ENCODE data around the gene BOD1.

Gene BOD1

DNA sequence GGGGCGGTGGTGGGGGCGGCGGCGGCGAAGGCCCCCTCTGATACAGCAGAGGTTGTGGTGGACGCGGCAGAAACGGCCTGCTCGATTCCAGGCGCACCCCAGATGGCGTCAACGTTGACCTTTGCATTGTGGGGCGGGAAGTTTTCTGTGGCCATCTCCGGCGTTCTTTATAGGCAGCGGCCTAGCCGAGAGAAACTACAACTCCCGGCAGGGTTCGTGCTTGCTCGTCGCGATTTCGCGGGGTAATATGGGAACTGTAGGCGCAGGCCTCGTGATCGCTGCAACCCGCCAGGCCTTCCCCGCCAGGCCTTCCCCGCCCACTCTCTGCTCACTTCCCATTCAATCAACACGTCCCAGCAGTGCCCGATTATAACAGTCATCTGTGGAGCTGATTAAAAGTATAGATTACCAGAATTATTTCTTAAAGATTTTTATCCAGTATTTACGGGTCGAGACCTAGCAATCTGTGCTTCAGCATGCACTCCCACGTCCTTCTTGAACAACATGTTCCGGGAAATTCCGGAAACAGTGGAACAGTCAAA, at the start of gene BOD1:
Gene BOD1, minus strand, starts transcription at position 74 of the 542 bp plus-strand sequence. CDS start 214 bp downstream, outside the sequence.
- DNase-seq (ENCODE audit: low read depth in 2 of 2) = peak; percentile 83 to 93

DNA sequence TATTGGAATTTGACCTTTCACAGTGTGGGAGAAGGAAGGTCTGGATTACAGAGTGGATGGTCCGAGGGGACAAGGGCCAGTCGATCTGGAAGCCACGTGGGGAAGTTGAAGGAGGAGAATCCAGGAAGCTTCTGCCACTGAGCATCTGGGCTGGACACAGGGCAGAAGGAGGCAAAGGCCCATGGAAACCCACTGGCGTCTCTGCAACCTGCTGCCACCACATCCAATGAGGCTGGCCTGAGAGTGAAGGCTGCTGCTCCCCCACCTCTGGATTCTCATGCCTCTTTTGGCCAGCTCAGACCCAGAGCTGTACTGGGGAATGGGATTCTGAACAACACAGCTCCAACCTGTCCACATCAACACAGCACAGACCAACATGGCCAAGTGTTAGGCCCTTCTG, 48.9 kb upstream of the BOD1 start:
- DNase-seq (ENCODE audit: low read depth in 2 of 2) = no peak

DNA sequence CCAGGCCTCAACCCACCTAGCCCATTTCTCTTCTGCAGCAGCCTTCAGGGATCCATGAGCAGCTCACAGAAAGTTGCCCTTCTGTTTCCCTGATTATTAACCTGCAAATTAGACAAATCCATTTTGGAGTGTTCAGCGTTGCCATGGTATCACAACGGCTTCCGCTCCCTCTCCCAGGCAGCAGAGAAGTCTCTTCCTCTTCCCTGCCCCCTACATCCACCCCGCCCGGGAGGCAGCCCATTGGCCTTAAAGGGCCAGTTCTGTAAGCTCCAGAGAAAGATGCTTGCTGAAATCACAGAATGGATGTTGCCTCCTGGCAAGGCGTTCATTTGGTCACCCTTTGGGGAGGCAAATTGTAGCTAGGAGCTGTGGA, 47.7 kb upstream of the BOD1 start:
- DNase-seq (ENCODE audit: low read depth in 2 of 2) = no peak

DNA sequence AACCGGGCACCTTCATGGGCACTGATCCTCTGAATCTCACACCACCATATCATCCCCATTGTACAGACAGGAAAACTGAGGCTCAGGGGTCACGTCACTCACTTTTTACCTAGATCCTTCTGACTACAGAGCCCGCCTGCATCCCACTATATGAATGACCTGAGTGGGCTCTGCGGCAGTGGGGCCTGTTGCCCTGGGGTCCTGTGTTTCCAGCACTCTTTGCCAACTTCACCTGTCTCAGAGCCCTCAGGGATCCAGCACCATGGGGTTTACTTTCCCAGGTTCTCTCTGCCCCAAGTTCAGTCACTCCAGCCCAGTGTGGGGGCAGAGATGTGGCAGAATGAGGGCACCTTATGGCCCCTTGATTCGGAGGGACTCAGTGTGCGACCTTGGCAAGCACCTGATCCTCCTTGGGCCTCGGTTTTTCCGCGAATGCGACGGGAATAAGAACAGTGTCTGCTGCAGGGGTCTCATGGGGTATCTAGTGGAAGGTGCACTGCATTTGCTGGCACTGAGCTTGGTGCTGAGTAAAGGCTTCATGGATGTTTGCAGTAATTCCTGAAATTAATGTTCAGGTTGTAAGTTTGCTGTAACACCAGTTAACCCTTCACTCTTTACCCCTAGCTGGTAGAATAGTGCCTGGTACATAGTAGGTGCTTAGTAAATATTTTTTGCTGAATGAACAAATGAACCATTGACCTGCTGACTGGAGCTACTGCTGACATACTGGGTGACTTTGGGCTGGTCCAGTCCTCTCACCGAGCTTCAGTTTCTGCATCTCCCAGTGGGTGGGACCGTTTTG, 47.1 kb upstream of the BOD1 start:
- no peak for DNase-seq (ENCODE audit: low read depth in 2 of 2)

DNA sequence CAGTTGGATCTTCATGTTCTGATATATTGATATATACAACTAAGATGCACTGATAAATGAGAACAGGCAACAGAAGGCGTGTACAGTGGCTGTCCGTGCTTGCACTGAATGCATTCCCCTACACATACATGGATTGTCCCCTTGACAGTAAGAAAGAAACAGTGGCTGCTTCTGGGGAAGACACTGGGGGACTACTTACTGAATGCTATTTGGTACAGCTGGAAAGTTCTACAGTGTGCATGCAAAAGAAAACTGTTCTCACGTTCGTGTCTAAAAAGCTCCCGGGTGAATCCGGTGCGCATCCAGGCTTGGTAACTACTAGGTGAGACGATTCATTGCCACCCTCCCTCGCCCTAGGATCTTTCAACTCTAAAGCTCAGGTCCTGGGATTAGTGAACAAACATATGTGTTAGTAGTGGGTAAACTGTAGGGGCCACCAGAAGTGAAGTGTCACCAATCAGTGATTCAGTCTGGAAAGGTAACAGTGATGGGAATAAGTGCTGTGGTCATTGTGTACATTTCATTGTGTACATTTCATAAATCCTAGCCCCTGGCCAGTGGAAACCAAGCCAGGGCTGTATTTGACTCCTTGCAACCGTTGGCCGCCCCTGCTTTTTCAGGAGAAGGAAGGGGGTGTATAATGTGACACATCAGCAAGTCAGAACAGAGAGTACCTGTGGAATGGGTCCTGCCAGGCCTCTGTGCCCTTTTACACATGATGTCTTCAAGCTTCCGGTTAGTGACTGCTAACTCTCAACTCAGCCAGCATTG, 46.3 kb upstream of the BOD1 start:
- no peak for DNase-seq (ENCODE audit: low read depth in 2 of 2)

DNA sequence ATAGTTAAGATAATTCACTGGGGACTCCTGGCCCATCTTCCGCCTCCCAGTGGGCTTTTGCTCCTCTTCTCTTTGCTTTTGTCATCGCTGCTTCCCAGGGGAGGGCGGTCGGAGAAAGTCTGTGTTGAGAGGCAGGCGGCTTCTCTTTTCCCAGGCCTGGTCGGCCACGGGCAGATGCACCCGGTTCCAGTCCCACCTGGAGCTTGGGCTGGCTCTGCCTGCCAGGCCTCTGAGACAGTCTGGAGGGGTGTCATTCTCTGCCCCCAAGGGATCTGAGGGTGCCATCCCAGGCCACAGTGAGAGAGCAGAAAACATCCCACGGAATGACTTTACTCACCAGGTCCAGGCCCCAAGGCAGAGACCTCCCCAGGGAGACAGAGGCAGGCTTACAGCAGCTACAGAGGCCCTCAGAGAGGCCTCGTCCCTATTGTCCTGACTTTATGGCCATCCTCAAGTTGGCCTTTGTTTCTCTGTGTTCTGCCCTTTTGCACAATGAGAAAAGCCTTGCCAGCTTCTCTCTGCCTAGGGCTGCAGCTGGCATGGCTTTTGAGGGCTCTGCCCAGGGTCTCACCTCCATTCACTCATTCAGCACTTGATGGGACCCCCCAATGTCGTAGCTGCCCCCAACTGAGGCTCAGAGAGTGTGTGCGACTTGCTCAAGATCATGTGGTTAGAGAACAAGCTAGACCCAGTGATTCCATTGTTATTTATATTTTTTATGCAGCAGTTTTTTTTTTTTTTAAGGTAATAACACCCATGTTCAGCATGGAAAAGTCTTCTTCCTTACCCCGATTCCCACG, 44.2 kb upstream of the BOD1 start:
- DNase-seq (ENCODE audit: low read depth in 2 of 2) = no peak

DNA sequence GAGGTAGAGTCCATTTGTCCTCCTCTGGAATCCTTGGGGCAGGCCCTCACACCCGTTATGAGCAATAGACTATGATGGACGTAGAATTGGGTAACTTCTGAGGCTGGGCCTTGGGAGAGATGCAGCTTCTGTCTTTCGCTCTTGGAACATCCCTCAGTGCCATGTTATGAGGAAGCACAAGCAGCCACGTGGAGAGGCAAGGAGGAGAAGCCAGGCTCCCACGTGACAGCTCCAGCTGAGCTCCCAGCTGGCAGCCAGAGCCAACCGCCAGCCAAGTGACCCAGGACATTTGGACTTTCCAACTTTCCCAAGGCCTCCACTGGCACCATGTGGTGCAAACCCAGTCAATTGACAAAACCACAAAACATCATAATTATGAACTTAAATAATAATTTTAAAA, 43.0 kb upstream of the BOD1 start:
- no peak for DNase-seq (ENCODE audit: low read depth in 2 of 2)

DNA sequence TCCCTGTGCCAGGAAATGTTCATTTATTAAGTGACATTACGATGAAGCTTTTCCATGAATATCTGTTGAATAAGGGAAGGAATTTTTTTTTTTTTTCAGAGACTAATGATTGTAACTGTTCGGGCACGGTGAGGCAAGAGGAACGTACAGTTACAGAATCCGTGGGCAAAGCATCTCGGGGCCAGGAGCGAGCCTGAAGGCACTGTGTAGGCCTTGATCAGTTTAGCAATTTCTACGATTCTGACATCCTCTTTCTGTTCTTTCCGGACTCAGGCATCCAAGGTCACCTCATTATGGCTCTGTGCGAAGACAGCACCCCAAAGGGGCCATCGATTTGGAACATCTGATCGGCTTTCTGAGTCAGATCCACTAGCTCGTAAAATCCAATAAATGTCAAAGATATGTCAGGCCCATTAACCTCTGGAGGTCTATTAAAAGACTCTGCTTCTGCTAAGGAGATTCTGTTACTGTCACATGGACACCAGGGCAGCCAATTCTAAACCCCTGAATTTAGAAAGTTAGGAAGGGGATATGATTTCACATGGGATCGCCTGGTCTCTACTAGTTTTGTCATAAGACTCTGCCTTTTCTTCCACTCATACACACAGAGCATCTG, 41.4 kb upstream of the BOD1 start:
- no peak for DNase-seq (ENCODE audit: low read depth in 2 of 2)

DNA sequence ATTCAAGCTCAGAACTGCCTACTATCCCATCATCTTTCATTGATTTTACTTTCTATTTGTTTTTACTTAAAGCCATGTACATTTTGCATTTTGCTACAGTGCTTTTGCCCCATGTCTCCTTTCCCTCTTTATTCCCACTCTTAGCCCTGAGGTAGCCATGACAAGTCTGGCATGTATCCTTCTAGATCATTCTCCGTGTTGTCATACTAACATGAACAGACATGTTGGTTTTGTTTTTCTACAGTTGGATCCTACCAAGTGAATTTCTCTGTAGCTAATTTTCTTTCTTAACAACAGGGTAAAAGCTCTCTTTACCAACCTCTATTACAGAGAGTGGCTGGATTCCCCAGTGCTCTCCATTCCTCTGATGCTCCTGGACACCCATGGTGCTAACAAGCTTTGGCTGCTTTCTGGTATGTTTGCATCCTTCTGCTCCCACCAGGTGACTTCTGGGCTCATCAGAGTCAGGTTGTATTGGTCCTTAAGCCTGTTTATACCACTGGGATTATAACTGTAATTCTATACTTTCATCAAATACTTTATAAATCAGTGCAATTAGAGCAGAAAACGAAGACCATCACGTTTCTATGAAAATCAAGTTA, 38.8 kb upstream of the BOD1 start:
- DNase-seq (ENCODE audit: low read depth in 2 of 2) = no peak

DNA sequence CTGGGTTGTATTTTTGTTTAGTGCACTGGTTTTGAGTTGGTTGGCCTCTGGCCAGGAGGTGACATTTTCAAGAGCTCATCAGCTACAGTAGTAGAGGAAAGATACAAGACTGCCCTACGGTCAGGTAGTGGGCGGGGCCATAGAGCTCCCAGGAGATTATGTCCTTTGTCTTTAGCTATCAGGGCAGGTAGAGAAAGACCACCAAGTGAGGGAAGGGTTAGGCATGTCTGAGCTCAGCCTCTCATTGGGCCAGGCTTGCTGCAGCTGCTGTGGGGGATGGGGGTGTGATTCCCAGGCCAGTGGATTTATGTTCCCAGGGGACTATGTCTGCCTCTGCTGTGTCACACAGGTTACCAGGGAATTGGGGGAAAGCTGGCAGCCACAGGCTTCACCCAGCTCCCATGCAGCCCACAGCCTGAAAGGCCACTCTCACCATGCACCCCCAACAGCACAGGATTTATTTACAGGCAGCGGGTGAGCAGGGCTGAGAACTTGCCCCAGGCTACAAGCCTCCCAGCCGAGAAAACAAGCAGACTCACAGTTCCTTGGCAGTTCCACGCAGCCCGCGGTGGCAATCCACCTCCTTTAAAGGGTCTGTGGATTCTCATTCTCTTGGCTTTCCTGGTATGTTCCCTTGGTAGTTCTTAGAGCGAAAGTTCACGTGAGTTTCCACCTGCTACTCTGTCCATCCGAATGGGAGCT, 37.5 kb upstream of the BOD1 start:
- DNase-seq (ENCODE audit: low read depth in 2 of 2) = no peak

DNA sequence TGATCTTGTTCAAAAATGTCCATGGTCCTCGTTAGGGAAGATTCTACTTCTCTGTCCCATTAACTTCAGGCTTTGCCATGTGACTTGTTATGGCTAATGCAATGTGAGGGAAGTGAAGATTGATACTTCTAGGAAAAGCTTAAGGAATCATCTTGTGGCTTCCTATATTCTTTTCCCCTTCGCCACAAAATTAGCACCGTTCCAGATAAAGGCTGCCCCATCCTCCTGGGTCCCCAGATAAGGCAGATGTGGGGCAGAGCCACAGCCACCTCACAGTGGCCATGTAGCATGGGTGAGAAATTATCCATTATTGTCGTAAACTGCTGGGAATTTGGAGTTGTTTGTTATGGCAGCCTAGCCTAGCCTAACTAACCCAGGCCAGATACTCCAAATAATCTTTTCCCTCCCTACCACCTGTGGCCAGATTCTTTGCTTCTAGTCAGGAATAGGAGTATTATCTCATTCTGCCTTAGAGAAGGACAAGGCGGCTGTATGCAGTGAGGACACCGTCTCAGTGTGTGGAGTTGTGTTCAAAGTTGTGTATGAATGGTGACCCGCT, 31.9 kb upstream of the BOD1 start:
- no peak for DNase-seq (ENCODE audit: low read depth in 2 of 2)

DNA sequence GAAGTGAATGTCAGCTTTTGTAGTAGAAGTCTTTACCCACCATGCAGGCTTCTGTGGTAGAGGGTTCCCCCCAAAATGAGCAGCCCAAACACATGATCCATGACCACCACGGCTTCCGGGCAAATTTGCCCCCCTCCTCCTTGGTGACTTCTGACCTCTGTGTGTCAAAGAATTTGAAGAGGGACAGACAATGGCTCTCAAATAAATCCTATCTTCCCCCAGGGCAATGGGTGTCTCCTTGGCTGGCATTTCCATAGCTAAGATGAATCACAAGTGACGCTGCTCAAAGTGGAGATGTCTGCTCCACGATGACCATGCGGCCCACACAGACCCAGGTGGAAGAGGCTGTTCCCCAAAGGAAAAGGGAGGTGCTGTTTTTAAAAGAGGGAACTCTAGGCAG, 30.2 kb upstream of the BOD1 start:
- no peak for DNase-seq (ENCODE audit: low read depth in 2 of 2)

DNA sequence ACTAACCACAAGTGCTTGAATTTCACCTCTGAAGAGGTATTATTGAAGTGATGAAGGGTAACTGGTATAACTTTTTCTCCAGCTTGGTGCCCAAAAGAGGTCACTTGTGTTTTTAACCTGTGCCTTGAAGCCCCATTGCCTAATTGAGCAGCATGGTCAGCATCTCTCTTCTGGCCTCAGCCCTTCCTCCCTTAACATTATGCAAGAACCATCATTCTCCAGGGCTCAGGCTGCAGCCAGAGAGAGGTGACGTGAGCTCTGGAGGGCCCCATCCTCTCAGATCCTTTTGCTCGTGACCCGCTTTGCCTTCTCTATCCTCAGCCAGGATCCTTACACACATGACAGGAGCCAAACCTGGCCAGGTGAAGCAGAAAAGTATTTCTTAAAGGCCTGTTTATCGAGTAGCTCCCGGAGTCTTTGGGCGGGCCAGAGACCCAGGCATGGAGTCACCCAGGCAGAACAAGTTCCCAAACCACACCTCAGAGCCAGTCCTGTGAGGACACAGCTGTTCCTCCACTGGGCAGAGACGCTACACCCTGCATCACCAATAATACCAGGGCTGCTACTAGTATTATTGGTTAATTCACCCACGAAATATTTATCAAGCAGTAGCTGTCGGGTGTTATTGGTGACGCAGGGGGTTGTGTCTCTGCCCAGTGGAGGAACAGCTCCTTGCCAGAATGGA, 29.6 kb upstream of the BOD1 start:
- no peak for DNase-seq (ENCODE audit: low read depth in 2 of 2)

DNA sequence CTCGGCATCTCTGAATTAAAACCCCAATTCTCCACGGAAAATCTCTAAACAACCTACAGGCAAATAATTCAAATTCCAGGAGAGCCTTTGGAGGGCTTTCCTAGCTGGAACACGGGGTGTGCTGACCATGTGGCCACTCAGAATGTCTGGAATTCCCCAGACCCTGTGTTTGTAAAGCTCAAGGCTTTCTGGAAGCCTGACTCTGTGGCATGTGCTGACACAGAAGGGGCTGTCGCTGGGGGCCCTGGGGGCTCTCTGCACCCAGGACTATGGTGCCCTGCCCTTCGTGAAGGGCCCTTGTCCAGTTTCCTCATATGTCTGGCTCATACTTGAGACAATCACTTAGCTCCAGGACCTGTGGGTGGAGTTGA, 29.0 kb upstream of the BOD1 start:
- no peak for DNase-seq (ENCODE audit: low read depth in 2 of 2)

DNA sequence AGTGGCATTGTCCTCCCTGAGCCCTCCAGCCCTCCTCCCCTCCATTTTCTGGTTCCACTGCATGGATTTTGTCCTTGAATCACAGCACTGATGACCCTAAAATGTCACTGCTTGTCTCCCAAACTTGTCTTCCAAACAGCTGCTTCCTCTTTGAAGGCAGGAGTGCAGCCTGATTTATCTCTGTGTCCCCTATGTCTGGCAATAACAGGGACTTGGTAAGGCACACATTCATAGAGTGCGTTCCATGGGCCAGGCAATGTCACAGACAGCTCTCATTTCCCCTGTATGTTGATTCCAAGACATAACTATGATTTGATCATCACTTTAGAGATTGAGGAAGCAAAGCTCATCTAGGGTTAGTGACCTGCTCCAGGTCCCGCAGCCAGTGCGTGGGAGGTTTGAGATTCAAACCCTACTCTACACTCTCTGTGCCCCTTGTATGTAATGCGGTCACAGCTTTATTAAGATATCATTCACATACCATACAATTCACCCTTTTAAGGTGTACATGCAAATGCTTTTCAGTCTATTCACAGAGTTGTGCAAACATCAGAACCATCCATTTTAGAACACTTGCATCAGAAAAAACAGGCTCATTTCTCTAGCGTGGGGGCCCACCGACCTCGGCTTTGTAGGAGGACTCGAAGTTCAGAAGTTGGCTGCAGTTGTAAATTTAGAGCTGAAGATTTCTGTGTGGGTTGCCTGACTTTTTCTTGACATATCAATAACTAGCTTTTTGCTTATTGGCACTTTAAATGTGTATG, 28.4 kb upstream of the BOD1 start:
- no peak for DNase-seq (ENCODE audit: low read depth in 2 of 2)

DNA sequence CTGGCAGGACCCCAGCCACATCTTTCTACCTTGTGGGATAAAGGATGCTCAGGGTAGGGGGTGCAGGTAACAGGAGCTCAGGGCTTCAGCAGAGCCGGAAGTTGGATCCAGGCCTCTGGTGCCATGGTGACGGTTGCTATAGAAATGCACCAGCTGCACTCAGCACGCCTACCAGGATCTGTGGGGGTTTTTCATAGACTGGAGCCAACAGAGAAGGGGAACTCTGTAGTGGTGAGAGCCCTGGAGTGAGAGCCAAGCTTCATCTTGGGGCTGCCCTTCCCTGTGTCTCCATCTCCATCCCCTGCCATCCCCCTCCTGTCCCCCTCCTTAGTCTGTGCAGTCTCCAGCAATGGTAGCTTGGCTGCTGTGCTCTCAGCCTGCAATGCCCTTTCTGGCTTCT, 27.5 kb upstream of the BOD1 start:
- DNase-seq (ENCODE audit: low read depth in 2 of 2) = no peak

DNA sequence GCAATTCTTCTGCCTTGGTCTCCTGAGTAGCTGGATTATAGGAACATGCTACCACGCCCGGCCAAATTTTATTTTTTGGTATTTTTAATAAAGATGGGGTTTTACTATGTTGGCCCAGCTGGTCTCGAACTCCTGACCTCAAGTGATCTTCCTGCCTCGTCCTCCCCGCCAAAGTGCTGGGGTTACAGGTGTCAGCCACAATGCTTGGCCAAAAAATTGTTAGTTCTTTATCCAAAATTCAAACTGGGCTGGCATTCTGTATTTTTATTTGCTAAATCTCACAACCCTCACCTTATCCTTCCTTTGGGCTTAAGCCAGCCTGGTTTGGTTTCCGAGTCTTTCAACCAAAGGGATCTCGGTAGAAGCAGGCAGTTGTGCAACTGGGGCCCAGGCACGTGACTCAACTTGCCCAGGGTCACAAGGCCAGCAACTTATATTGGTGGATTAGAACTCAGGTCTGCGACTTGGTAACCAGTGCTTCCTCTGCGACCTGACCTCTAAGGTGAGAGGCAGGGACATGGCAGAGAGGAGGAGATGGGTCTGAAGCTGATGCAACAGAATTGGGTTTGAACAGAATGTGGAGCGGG, 26.5 kb upstream of the BOD1 start:
- DNase-seq (ENCODE audit: low read depth in 2 of 2) = no peak

DNA sequence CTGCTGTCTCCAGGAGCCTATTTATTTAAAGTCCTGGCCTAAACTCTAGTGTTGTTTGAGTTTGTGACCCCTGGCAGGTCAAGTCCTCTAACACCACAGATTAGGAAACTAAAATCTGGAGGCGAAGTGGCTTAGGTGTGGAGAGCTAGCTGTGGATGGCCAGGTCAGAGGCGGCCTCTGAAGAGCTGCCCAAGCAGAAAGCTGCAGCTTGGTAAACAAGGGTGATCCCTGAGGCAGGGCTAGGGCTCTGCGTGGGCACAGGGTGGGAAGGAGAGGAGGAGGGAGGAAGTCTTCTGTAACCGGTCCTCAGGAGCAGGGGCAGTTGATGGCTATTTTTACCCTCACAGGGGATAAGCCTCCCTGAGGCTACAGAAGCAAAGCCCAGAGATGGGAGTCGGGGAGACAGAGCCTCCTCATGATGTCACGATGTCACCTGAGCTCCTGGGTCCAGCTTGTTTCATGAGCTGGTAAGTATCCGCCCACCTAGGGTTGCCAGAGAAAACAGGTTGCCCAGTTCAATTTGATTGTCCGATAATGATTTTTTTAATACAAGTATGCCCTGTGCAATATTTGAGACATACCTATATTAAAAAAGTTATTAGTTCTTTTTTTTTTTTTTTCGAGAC, 25.9 kb upstream of the BOD1 start:
- DNase-seq (ENCODE audit: low read depth in 2 of 2) = no peak

All from stimulated activated CD4-positive, alpha-beta T cell treated with anti-CD3 and anti-CD28 coated beads, Interleukin-4, amount 100 ng/mL, for 48 hours (primary cell).